MM.1S (cell line): Measurements from ENCODE around the gene MBOAT7.

Source experiments
- CTCF ChIP-seq: fragments of 300-600 bp; sonication (generic); IDR thresholded peaks from 2 replicates; pipeline ENCODE4 v1.5.1; 2016; ENCODE audit warnings: antibody characterized with exemption, low read length, mixed read lengths
- EZH2 ChIP-seq: fragments of 300-600 bp; sonication (generic); optimal IDR thresholded peaks from 2 replicates; pipeline ENCODE3; 2017; ENCODE audit warnings: low read depth, mild to moderate bottlenecking, antibody characterized with exemption, low read length, mixed read lengths

GRCh38 chr19:54141356-54141755, 48.0 kb downstream of the MBOAT7 start:
- TF ChIP-seq CTCF (no peak), EZH2 (no peak)
